ENCODE results near the gene GPC5. TPM values are rescaled to one million over a fixed set of nuclear protein-coding genes. Genes with fewer than 3 reads are reported as not detected.
A peak's percentile ranks its signal among the peaks of the same experiment; 100 is the strongest.

The GPC5 gene
- total and polyA plus RNA-seq, 9 of the 15 experiments (the other 6 are each of a cell fraction or from before 2014, with no cell fraction given), result 0.18 to 0.27 TPM; not detected in 7

- H3K27me3 ChIP-seq (ENCODE audit: control insufficient read depth in 2 of 2, insufficient read depth in 2 of 2, low read length in 2 of 2), result no peaks in the 10 kb centered on the region
- intact Hi-C loops (cut with micrococcal nuclease) (no loop called here), in situ Hi-C loops (cut with MboI) (no loop called here)
- H3K4me1 ChIP-seq (replicated peaks in 1 of 2; ENCODE audit: control insufficient read depth in 2 of 2, insufficient read depth in 2 of 2, low read length in 2 of 2), result no peaks in the 10 kb centered on the region
- ChIA-PET CTCF (ENCODE audit: low intra/inter-chr PET ratio) (no interaction called here), POLR2A (interaction anchor here (0.8 kb wide), 1 partner anchor 1545 kb away, joined by 3 read pairs; no protein-coding TSS in a partner anchor)
- no TSS peak for BruUV-seq (replicated peaks)
- H3K9me1 ChIP-seq (ENCODE audit: control insufficient read depth, insufficient read depth, low read length), result no peaks in the 10 kb centered on the region
- FAIRE-seq (no peak), ATAC-seq (no peak), DNase-seq (ENCODE audit: extremely low read depth in 1 of 4, low spot score in 3 of 4) (no peak)
- H3K9me3 ChIP-seq (replicated peaks; ENCODE audit: control insufficient read depth, insufficient read depth, low read depth, low read length), result no peaks in the 10 kb centered on the region; the same call in 1 of the 2 replicates
- H2AFZ ChIP-seq (ENCODE audit: low read depth, low read length), result no peak overlapping the region
- no peaks in the 10 kb centered on the region for H3K36me3 ChIP-seq (ENCODE audit: control insufficient read depth, insufficient read depth, low read length)
- no peaks in the 10 kb centered on the region for H4K20me1 ChIP-seq (replicated peaks; ENCODE audit: control insufficient read depth, insufficient read depth, low read length)
- H3K79me2 ChIP-seq (ENCODE audit: control insufficient read depth, insufficient read depth, low read length), result no peaks in the 10 kb centered on the region
- no peak overlapping the region for H3K27ac ChIP-seq (ENCODE audit: extremely low read depth, low read depth, low read length)
- H3K4me2 ChIP-seq (ENCODE audit: insufficient read depth, low read length), result no peak overlapping the region
- H3K9ac ChIP-seq (ENCODE audit: insufficient read depth in 1 of 2, low read depth in 2 of 2, low read length in 2 of 2), result no peak overlapping the region
- H3K4me3 ChIP-seq, result no peak overlapping the region
- no peak for TF ChIP-seq CEBPG (CRISPR knock-in tag; IDR thresholded peaks at IDR 0.05)
- peak; percentile 75 to 92; a peak in 3 of 4 replicates for TF ChIP-seq CEBPG (tag; conservative IDR thresholded peaks at IDR 0.05 in 1 of 2, IDR thresholded peaks at IDR 0.05 in 1 of 2)
- TF ChIP-seq CEBPB (tag; IDR thresholded peaks at IDR 0.05), result peak; percentile 77
- no peak for TF ChIP-seq MAFK (IDR thresholded peaks at IDR 0.05; ENCODE audit: low read length)
- peak; percentile 72 for TF ChIP-seq ATF3 (IDR thresholded peaks at IDR 0.05)
- TF ChIP-seq ATF3 (CRISPR knock-in tag; conservative IDR thresholded peaks at IDR 0.05), result no peak
- no peak for TF ChIP-seq CBX8 (IDR thresholded peaks at IDR 0.05; ENCODE audit: borderline replicate concordance, extremely low read depth, low read depth, low read length, poor library complexity, severe bottlenecking)
- TF ChIP-seq ZNF785 (CRISPR knock-in tag; IDR thresholded peaks at IDR 0.05), result no peak
Observed at GRCh38 chr13:91802957-91803356, 404.5 kb downstream of the GPC5 start.
